Sigmoid colon (tissue), 4 donors: ENCODE data around the gene HERC4.

ENCODE experiments used
- CTCF ChIP-seq, 4 experiments: fragments of 450-650 bp in 3 of 4; fragments of 200-600 bp in 1 of 4; IDR thresholded peaks; one replicate each; pipeline ENCODE4 v1.5.1; 2016 to 2019; ENCODE audit warnings: antibody characterized with exemption in 4 of 4, mild to moderate bottlenecking in 3 of 4, moderate library complexity in 2 of 4
- EP300 ChIP-seq, 4 donors: sonication (generic); formaldehyde crosslinking; IDR thresholded peaks; one replicate each; pipeline ENCODE4 v1.6.1; 2017; ENCODE audit warnings: antibody characterized with exemption in 4 of 4
- POLR2A ChIP-seq, 2 donors: fragments of 450-650 bp; IDR thresholded peaks; one replicate each; pipeline ENCODE4 v1.6.1; 2016; ENCODE audit warnings: antibody characterized with exemption in 2 of 2, mild to moderate bottlenecking in 2 of 2, moderate library complexity in 2 of 2
- POLR2AphosphoS5 ChIP-seq, 4 donors: sonication (generic); formaldehyde crosslinking; IDR thresholded peaks; one replicate each; pipeline ENCODE4 v1.6.1; 2017; ENCODE audit warnings: antibody characterized with exemption in 4 of 4

GRCh38 chr10:67921065-67921464, 154.0 kb downstream of the HERC4 start:
- TF ChIP-seq CTCF (IDR thresholded peaks at IDR 0.05) (no peak), POLR2AphosphoS5 (IDR thresholded peaks at IDR 0.05) (no peak), POLR2A (IDR thresholded peaks at IDR 0.05) (no peak), EP300 (IDR thresholded peaks at IDR 0.05) (no peak)
